COR-L47 (cell line): ENCODE results near the gene CDK8.

ENCODE experiments used
- DNase-seq: peaks from one replicate; lab custom pipeline; 2025; lab: John Stamatoyannopoulos, UW

Gene CDK8

DNA sequence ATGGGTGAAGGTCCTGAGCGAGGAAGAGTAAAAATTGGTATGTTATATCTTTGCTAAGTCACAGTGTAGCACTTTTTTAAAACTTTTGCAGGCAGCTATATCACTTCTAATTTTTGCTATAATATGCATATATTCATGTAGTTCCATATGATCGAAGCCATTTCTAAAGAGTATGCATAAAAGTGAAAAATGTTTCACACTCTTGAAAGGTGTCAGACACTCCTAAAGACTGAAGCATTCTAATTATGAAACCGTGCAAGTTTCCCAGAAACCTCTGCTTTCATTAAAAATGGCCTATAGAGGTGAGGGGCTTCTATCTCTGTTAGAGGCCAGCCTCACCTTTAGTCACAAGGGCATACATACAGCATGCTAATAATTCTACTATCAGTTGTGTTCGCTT lies 128.9 kb downstream of the CDK8 start:
- no peak for DNase-seq

DNA sequence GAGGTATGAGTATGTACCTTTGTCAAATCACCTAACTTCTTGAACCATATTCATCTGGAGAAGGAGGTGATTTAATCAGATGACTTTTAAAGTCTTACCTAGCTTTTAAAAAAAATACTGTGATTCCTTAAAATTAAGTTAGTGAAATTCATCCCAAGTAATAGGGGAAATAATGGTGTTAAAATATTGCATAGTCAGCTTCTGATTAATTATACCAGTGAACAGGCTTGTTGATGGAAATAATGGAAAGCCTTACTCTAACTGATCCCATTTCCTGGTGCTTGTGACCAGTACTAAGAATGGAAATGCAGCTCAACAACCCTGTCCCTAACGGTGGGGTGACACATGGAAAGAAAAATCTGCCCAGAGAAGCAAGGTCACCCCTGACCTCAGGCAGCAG lies 130.7 kb downstream of the CDK8 start:
- no peak for DNase-seq

DNA sequence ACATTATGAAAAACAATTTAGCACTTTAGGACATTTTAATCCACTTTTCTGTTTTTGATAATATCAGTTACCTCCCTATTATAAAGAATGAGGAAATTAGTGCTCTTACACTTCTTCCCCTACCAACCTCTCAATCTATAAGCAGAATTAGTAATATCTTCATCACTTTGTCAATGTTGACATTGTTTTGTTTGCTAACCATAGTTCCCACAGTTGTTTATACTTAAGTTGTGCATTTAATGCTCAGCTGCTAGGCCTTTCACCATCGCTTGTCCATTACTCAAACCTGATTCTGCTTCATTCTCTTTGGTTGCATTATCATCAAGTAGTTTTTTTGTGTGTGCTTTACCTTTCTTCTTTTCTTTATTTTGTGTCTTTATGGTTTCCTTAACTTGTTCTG lies 132.1 kb downstream of the CDK8 start:
- no peak for DNase-seq

DNA sequence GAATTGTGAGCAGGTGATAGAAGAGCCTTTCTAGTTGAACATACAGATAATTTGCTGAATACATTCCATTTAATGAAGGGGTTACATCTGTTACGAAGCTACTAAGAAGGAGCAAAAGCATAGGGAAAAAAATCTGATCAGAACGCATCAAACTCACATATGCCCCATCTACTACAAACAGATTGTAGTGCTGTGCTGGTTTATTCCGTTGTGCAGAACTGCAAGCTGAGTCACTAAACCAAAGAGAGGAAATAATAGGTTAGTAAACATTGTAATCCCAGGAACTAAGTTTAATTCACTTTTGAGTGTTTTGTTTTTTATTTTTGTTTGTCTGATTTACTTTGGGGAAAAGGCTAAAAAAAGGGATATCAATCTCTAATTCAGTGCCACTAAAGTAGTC lies 136.3 kb downstream of the CDK8 start:
- no peak for DNase-seq

DNA sequence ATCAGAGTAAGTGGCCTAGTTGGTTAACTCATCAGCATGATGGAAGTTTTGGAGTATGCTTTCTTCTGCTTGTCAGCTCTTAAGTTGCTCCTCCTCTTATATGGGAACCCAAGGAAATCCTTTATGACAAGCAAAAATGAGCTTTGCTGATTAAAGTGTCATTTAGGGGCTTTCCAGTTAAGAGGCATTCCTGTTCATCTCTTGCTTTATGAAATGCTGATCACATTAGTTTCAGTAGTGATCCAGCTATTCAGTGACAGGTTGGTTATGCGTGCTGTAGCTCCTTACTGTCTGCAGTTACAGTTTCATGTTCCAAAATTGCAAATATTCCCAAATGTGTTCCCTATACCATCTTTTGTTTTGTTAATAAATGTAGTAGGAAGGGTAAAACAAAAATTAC lies 146.6 kb downstream of the CDK8 start:
- no peak for DNase-seq

DNA sequence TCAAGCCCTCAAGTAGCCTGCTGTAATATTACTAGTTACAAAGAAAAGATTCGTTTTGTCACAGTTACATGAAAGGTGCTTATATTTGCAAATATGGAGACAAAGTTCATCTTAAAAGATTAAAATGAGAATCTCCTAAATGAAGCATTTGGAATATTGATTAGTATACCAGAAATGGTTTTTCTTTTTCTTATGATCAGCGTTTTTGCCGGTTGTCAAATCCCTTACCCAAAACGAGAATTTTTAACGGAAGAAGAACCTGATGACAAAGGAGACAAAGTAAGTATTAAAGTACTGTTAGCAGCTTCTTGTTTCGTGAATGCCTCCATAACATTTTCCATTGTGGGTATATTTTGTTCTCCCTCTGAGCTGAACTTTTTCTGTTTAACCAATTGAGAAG lies 147.1 kb downstream of the CDK8 start:
- DNase-seq: no peak

DNA sequence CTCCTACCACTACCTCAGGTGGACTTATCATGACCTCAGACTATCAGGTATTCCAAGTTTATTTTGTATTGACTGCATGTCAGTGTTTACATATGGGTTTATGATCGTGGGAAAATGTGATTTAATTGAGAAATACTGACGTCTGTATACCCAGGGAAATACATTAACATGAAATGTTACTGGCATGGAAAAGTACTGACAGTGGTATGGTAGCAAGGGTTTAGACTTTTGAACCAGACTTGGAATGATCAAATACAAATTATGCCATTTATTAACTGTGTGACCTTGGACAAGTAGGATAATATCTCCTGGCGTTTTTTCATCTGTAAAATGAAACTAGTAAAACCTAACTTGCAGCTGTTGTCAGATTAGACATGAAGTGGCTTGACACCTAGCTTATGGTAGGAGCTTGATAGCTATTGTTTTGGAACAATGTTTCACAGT lies 147.7 kb downstream of the CDK8 start:
- no peak for DNase-seq

DNA sequence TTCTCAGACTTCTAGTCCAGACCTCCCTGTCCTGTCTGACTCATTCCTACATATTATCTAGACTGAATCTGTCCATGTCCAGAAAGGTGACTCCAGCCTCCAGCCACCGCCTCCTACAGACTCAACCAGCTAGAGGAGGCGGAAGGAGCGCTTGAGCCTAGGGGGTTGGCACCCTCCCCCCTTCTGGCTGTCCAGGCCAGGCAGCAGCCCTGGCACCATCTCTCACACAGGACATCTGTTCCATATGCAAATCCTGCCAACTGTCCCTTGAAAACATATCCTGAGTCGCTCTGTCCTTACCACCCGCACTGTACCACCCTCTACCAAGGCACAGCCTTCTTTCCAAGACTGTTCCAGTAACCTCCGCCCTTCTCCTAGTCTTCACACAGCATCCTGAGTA lies 152.9 kb downstream of the CDK8 start:
- DNase-seq: no peak

DNA sequence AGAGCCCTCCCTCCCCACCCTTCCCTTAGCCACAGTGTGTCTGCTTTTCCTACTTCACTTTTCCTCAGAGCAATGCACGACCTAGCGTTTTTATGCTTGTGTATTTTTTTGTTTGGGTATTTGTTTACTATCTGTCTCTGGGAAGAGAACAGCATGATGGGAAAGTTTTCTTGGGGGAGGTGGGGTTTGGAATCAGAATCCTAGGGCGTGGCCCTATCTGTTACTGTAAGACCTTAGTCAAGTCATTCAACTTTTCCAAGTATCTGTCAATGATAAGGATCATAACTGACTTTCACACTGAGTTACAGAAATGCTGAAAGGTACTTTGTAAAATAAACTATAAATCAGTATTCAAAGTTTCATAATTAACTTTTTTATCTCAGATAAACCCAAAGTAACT lies 157.3 kb downstream of the CDK8 start:
- no peak for DNase-seq

DNA sequence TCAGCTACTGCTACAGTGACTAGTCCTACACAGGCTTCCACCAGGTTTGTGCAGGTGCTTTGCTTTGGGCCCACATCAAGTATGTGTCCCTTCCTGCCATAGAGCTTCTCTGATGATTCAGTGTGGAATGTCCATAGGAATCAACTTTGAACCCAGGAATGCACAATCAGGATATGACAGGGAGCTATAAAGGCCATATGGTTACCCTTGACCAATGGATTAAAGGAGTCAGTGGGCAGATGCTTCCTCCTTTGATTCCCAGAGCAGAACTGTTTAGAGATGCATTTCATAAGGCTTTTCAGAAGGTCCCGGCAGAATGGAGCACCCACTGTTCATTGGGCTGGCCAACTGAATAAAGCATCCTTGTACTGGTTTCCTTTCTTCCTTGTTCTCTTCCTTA lies 158.3 kb downstream of the CDK8 start:
- DNase-seq: no peak

DNA sequence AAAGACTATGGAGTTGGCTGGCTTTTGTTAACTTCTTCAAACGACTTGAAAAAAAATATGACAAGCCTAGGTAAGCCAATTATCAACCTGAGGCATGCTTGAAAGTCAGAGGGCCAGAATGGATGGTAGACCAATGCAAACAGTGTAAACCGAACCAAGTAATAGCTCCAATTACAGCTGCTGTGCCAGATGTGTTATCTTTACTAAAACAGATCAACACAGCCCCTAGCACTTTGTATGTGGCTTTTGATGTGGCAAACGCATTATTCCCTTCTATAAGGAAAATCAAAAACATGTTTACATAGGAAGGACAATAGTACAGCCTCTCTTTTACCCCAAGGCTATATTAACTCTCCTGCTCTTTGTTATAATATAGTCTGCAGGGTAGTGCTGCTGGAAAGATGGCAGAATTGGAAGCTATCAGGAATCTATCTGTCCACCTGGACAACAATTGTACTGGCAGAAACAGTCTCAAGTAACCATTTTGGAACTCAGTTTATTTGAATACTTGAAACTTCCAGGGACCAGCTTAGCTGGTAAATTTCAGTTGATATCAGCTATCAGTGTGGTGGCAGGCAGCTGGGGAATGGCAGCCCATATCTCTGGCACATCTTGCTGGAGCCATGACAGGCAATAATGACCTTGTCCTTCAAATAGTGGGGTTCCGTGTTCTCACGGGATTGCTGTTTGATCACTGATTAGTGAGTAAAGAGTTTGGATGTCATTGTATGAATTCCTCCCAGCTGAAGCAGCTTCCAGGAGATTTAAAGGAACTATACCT lies 159.2 kb downstream of the CDK8 start:
- no peak for DNase-seq

DNA sequence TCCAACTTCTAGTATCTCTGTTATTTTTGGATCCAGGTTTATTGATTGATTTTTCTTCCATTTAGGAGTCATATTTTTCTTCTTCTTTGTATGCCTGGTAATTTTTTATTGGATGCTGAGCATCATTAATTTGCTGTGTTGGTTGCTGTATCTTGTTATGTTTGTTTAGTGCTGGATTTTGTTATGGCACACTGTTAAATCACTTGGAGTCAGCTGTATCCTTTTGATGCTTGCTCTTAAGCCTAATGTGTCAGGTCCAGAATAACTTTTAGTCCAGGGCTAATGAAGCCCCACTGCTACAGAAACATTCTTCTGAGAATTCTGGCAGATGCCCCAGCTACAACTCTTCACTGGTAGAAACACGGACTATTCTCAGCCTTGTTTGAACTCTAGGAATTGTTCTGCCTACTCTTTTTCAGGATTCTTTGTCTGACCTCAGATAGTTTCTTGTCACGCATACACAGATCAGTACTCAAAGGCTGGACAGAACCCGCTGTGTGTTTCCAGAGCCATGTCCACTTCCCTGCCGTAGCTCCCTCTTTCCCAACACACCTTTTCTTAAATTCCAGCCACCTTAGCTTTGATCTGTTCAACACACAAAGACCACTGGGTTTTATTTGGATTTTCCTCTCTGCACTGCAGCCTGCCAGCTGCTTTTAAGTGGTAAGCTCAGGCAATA lies 166.5 kb downstream of the CDK8 start:
- DNase-seq: no peak

DNA sequence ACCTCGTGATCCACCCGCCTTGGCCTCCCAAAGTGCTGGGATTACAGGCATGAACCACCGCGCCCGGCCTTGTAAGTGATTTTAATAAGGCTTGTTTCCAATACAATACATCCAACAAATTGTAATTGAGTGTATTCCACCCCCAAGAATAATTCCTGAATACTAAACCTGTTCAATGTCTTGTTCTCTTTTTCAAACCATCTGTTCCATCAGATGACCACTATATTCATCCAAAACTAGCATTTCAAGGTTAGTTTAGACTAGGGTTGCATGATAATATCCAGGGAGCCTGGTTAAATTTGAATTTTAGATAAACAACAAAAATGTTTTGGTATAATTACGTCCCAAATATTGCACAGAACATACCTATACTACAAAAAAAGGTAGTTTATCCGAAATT lies 168.1 kb downstream of the CDK8 start:
- no peak for DNase-seq

DNA sequence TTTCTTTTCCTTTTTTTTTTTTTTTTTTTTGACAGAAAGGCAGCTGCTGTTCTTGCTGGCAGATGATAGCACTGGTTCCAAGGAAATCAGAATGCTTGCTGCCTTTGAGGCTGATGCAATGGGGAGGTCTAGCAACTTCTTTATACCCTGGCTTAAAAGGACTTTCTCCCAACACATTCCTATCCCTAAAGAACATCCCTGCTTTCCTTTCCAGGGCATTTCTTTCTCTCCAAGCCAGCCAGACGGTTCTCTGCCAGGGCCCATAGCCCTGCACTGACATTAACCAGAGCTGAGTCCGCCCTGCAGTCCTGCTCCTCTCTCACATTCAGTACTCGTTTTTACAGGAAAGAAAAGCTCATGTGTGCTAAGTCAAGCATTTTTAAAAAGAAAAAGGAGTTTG lies 169.7 kb downstream of the CDK8 start:
- no peak for DNase-seq

DNA sequence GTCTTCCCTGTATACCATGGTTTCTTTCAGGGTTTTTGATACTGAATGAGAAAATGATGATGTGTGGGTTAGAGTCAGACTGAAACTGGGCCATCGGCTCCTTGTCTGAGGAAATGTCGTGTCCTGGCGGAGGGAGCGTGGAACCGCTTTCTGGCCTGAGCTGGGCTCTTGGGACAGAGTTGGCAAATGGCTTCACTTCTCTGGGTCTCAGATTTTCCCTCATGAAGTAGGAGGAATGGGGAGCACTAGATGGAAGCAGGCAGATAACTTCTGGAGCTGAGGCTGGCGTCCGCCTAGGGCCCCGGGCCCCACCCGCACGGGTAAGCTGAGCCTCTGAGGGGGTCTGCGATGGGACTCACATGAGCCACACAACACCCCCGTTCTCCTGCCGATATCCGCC lies 170.3 kb downstream of the CDK8 start:
- DNase-seq: no peak

DNA sequence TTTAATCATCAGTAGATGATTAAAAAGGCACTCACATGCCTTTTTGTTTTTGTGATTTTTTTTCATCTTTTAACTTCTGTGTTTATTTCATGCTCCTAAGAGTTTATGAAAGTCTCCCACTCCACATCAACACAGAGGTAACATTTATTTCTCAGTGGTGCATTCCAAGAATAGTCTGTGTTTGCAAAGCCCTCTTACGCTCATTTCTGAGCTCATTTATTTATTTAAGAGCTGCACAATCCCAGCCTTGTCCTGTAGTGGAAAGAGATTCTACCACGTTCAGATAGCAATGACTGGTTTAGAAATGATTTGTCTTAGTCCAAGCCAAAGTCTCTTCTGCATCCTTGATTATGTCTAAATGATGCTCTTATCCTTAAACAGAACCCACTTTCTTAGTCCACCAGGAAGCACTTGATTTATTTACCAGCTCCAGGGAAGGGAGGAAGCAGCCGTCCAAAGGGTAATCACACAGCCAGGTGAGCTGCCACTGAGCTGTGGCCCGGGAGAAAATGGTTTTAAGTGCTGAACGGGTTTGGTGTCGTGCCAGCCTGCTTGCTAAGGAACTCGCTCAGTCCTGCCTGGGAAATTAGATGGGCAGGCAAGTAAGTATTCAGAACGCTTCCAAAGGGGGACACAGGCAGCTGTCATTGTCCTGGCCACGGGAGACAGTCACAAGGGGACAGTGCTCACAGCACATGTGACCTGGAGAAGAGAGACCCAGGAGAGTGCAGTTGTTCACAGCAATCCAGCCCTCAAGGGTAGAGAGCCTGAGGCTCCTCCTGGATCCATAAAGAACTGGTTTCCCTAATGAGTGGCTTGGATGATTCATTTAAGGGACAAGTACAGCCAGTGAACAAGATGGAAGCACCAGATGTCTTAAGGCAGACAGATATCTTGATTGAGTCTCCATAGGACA lies 171.8 kb downstream of the CDK8 start:
- DNase-seq: peak; percentile 33

DNA sequence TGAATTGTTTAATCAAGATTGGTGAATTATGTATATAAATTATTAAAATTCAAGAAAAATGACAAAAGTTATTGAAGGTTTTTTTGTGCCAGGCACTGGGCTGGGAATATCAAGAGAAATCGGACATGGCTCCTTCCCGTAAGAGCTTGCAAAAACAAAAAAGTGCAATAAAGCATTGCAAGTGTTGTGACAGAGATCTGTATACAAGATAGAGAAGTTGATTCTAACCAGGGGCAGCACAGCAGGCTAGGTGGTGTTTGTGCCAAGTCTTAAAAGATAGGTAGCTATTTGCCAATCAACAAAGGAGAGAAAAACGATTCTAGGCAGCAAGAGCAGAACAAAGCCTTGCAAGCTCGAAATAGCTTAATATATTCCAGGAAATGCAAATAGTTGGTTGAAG lies 179.8 kb downstream of the CDK8 start:
- DNase-seq: no peak

DNA sequence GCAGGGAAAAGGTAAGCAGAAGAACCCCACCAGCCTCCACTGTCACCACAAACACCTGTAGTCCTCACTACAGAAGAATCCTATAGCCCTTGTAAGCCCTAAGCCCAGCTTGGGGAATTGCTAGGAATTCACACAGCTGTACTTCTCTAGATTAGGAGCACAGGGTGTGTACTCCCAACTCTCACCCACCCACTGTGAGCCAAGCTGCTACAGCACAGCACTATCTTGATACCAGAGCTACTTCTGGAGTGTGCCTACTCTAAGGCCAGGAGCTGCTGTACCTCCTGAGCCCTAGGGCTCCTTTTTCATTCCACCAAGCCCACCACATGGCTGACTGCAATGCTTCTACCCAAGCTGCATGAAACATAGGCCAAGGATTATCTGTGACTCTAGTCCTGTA lies 181.2 kb downstream of the CDK8 start:
- no peak for DNase-seq

DNA sequence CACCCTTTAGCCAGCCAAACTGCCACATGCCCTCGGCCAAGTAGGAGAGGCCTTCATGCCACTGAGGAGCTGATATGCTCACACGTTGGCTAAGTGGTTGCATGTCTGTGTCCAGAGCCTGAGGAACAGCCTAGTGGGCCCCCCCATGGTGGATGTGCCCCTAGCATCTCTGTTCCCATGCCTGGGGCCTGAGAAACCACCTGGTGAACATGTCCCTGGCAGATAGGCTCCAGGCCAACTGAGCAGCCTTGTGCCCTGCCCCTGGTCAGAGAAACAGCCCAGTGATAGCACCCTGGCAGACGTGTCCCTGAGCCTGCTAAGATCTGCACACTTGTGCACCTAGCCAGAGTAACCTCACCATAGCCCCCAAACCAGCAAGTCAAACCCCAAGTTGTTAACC lies 181.7 kb downstream of the CDK8 start:
- DNase-seq: no peak

DNA sequence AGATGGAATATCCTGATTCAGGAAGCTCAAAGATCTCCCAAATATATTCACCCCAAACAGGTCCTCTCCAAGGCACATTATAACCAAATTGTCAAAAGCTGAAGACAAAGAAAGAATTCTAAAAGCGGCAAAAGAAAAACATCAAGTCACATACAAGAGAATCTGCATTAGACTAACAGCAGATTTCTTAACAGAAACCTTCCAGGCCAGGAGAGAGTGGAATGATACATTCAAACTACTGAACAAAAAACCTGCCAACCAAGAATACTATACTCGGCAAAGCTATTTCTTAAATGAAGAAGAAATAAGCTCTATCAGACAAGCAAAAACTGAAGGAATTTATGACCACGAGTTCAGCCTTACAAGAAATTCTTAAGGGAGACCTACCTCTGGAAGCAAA lies 183.0 kb downstream of the CDK8 start:
- DNase-seq: no peak

DNA sequence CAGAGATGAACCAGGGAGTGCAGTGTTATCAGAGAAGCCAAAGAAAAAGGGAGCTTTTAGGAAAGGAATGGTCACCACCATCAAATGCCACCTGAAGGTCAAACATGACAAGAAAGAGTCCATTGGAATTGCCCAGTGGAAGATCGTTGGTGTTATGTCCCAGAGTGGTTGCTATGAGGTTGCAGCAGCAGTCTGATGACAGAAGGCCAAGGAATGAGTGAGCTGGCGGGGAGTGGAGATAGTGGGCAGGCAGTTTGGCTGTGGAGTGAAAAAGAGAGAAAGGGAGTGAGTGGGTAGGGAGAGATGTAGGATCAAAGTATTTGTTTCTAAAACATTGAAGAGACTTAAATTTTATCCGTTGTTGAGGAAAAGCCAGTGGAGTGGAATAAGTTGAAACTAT lies 186.2 kb downstream of the CDK8 start:
- DNase-seq: no peak

DNA sequence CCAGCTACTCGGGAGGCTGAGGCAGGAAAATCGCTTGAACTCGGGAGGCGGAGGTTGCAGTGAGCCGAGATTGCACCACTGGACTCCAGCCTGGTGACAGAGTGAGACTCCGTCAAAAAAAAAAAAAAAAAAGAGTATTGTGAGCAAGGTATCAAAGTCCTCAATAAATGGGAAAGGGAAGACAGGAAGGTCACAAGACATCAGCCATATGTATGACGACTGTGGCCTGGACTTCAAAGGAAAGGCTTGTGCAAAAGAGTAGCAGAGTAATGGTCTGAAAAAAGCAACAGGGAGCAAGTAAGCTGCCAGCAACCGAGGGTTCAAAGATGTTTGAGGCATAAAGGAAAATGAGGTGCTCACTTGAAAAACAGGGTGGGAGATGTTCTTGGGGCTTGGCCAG lies 187.5 kb downstream of the CDK8 start:
- no peak for DNase-seq

DNA sequence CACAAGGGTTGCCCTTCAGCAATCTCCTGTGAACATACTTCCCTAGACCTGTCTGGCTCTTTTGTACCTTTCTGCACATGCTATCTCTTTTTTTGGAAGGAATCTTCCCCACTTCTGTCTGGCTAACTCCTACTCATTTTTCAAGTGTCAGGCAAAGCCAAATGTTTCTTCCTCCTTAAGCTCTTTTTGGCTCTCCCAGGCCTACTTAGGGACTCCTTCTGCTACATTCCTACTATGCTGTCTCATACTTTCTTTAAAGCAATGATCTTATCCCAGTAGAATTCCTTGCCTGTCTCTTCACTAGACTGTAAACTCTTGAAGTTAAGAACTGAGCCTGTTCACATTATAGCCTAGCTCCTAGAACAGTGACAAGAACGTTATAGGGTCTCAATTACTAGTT lies 188.6 kb downstream of the CDK8 start:
- DNase-seq: no peak
